T-helper 1 cell (primary cell): Measurements from ENCODE around the gene OIT3.

Experiments
- DNase-seq, 5 donors: peaks; one replicate each; pipeline ENCODE4 v3.0.0-alpha.2; 2012 to 2020

Gene OIT3

DNA sequence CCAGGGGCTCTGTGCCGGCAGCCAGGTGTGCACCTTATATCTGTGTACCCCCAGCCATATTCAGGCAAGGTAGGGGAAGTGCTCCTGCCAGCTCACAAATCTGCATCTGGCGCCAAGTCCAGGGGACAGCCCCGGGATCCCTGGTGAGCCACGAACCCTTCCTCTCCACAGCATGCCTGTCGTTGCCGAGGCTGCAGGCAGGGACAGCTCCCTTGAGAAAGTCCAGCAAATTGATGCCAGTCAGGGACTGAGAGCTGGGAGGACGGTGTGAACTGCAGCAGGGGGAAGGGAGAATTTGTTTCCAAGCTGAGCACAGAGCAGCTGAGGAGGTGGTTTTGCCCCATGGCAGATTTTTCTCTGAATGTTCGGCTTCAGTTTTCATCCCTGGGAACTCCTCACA lies 60.1 kb downstream of the OIT3 start:
- no peak for DNase-seq

DNA sequence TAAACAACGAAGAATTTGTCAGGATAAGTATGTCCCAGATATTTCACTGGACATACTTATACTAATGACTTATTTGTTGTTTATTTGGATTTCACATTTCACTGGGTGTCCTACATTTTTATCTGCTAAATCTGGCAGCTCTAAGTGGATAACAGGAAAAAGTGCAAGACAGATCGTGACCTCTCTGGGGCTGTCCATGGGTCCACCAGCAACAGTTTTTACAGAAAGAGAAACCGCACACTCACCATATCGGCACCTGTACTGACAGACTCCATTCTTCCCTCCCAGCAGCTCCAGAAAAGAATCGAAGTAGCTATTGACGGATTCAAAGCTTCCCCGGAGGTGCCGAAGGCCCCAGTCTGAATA lies 60.7 kb downstream of the OIT3 start:
- DNase-seq, result no peak

DNA sequence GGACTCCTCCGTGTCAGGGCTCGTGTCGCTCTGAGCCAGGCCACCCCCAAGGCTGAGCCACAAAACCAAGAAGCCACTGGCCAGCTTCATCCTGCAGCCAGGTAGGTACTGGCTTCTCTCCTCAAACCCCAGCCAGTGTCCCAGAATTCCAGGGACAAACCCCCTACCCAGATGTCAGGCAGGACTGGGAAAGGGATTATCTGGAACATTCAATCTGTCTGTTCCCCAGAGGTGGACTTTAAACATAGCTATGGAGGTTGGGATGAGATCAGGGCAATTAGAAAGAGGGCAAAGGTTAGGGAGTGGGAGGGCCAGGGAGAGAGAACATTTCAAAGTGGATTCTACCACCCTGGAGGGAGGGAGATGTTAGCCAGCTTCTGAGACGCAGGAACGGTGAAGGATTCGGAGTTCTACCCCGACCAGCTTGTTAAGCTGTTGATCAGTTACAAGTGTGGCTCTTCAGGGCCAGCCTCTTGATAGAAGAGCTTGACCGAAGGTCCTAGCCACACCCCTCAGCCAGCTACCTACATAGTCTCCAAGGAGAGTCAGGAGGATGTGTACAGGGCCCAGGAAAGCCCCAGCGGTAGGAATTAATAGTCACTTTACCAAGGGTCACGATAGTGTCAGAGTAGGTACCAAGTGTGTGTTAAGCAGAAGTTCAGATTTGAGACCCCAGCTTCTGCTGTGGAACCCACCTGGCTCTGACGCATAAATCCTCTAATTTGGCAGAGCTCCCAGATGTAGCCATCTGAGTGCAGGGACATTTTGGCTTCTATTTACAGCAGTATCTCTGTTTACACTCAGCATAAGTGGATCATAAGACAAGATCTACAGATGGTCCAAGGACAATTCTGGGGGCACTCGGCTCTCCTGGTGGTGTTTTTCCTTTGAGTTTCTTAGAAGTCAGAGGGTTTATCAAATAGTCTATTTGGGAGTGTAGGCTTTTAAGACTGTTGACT lies 61.3 kb downstream of the OIT3 start, which contains the start of gene PLA2G12B:
TSS of gene PLA2G12B (minus strand) at position 211 of the 959 bp plus-strand sequence. CDS start at position 90, 121 bp downstream.
- DNase-seq, result no peak

DNA sequence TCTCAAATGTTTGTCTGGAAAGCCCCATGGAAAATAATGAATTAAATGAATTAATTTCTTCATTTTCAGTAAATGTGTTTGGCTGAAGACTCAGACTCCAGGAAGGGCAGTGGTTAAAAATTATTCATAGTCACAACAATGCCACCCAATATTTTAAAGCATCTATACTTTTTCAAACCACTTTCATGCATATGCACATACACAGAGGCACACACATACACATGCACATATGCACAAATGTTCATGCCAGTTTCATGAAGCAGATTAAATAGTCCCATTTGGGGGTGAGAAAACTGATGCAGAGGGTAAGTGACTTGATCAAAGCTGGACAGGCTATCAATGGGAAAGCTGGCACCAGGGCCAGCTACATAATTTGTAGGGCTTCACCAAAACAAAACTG lies 62.5 kb downstream of the OIT3 start:
- DNase-seq, result no peak

DNA sequence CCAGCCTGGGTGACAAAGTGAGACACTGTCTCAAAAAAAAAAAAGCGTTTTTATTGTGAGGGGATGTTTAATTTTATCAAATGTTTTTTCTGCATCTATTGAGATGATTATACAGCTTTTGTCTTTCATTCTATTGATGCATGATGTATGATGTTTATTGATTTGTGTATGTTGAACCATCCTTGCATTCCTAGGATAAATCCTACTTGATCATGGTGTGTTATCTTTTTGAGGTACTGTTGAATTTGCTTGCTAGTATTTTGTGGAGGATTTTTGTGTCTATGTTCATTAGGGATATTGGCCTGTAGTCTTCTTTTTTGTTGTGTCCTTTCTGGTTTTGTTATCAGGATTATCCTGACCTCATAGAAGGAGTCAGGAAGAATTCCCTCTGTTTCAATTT lies 83.3 kb downstream of the OIT3 start:
- DNase-seq, result no peak

GRCh38 chr10:72979709-72980108 lies 86.2 kb downstream of the OIT3 start:
- no peak for DNase-seq

DNA sequence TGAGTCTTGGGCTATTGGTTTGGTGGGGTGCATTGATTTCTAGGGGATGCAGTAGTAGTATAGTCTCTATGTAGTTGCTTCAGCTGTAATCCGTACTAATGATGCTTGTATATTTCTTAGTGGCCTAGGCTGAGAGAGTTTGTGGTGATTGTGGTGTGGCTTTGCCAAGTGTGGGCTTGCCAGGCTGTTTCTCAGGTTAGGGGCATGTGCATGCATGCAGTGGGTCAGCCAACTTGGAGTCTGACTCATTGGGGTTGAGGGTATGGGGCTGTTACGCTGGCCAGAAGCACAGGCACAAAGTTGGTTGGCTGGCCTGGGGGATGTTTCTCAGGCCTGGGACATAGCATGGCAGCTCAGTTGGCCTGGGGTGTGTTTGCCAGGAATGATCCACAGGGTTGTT lies 86.8 kb downstream of the OIT3 start:
- DNase-seq, result no peak

DNA sequence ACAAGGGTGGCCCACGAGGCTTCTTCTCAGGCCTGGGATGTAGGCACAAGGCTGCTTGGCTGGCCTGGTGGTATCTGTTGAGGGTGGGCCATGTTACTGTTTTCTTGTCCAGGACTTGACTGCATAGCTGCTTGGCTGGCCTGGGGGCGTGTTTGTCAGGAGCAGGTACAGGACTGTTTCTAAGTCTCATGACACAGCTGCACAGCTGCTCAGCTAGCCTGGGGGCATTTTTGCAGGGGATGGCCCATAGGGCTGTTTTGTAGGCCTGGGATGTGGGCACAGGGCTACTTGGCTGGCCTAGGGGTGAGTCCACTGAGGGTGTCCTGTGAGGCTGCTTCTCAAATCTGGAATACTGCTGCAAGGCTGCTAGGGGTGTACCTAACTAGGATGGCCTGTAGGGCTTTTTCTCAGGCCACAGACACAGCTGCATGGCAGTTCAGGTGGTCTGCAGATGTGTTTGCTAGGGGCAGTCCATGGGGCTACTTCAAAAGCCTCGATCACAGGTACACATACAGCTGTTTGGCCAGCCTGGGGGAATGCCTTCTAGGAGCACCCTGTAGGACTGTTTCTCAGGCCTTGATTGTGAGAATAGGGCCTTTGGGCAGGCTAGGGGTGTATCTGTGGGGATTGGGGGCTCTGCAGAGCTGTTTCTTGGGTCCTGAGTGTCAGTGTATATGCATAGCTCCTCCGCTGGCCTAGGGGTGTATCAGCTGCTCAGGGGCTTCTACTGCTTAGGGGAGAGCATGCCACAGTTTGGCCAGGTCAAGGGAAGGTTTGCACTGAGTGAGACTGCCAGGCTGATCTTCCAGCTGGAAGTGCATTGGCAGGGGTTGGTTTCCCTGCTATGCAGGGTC lies 87.7 kb downstream of the OIT3 start:
- no peak for DNase-seq

- DNase-seq, result no peak
These were observed 88.5 kb downstream of the OIT3 start for GRCh38 chr10:72981882-72982529.
